ENCODE data around the gene NFU1.

DNA sequence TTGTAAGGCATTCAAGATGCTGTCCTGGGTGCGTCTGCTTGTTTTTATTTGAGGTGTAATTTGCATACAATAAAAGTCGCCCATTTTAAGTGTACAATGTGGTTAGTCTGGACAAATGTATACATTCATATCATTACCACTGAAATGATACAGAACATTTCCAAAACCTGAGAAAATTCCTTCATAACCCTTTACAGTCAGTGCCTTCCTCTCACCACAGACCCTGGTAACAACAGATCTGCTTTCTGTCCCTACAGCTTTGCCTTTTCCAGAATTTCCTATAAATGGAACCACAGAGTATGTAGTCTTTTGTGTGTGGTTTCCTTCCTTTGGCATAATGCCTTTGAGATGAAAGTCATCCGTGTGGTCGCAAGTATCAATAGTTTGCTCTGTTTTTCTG is 45.8 kb upstream of the NFU1 start:
- TF ChIP-seq, protein P1, sequence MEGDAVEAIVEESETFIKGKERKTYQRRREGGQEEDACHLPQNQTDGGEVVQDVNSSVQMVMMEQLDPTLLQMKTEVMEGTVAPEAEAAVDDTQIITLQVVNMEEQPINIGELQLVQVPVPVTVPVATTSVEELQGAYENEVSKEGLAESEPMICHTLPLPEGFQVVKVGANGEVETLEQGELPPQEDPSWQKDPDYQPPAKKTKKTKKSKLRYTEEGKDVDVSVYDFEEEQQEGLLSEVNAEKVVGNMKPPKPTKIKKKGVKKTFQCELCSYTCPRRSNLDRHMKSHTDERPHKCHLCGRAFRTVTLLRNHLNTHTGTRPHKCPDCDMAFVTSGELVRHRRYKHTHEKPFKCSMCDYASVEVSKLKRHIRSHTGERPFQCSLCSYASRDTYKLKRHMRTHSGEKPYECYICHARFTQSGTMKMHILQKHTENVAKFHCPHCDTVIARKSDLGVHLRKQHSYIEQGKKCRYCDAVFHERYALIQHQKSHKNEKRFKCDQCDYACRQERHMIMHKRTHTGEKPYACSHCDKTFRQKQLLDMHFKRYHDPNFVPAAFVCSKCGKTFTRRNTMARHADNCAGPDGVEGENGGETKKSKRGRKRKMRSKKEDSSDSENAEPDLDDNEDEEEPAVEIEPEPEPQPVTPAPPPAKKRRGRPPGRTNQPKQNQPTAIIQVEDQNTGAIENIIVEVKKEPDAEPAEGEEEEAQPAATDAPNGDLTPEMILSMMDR (IDR thresholded peaks at IDR 0.05): no peak
- TF ChIP-seq RAD21 (IDR thresholded peaks at IDR 0.05; ENCODE audit: low read length) (no peak), YY1 (IDR thresholded peaks at IDR 0.05; ENCODE audit: low read depth) (no peak), POLR2AphosphoS5 (IDR thresholded peaks at IDR 0.05; ENCODE audit: low read depth, low read length) (no peak), SIN3A (IDR thresholded peaks at IDR 0.05; ENCODE audit: borderline replicate concordance, low read depth, low read length) (no peak)
- TF ChIP-seq, protein P2, sequence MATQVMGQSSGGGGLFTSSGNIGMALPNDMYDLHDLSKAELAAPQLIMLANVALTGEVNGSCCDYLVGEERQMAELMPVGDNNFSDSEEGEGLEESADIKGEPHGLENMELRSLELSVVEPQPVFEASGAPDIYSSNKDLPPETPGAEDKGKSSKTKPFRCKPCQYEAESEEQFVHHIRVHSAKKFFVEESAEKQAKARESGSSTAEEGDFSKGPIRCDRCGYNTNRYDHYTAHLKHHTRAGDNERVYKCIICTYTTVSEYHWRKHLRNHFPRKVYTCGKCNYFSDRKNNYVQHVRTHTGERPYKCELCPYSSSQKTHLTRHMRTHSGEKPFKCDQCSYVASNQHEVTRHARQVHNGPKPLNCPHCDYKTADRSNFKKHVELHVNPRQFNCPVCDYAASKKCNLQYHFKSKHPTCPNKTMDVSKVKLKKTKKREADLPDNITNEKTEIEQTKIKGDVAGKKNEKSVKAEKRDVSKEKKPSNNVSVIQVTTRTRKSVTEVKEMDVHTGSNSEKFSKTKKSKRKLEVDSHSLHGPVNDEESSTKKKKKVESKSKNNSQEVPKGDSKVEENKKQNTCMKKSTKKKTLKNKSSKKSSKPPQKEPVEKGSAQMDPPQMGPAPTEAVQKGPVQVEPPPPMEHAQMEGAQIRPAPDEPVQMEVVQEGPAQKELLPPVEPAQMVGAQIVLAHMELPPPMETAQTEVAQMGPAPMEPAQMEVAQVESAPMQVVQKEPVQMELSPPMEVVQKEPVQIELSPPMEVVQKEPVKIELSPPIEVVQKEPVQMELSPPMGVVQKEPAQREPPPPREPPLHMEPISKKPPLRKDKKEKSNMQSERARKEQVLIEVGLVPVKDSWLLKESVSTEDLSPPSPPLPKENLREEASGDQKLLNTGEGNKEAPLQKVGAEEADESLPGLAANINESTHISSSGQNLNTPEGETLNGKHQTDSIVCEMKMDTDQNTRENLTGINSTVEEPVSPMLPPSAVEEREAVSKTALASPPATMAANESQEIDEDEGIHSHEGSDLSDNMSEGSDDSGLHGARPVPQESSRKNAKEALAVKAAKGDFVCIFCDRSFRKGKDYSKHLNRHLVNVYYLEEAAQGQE (IDR thresholded peaks at IDR 0.05; ENCODE audit: low read depth, low read length): no peak

Data from SK-N-SH (cell line).